ENCODE results near the gene OSGEPL1. TPM values are rescaled to one million over a fixed set of nuclear protein-coding genes. Genes with fewer than 3 reads are reported as not detected.

The OSGEPL1 gene
- total RNA-seq, 2 donors from 2014 or later = 2.6 to 3.9 TPM

DNA sequence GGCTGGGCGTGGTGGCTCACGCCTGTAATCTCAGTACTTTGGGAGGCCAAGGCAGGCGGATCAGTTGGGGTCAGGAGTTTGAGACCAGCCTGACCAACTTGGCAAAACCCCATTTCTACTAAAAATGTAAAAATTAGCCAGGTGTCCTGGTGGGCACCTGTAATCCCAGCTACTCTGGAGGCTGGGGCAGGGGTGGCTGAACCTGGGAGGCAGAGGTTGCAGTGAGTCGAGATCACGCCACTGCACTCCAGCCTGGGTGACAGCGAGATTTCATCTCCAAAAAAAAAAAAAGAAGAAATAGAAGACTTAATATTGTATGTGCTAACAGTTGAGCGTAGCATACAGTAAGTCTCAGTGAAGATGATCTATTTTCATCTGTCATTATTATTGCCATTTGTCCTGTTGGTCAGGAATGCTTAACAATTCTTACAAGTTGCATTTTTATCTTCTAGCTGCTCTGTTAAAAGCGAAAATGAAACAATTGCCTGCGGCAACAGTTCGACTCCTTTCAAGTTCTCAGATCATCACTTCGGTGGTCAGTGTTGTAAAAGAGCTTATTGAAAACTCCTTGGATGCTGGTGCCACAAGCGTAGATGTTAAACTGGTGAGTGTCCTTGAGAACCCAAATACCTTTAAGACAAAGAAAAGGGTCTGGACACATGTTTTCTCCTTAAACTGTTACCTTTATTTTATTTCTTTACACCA, 28.9 kb upstream of the OSGEPL1 start:
- Histone ChIP-seq H3K4me3 (no peak overlapping the region), H3K27ac (no peak overlapping the region), H3K9me3 (no peaks in the 10 kb centered on the region), H3K27me3 (no peaks in the 10 kb centered on the region), H3K4me1 (no peaks in the 10 kb centered on the region), H3K36me3 (replicated peaks in 1 of 2; ENCODE audit: insufficient read depth in 1 of 2, low read depth in 2 of 2) (peaks cover 0 to 8% of the 10 kb centered on the region in 2 donors)
- DNase-seq (no peak), ATAC-seq (no peak)
- WGBS, 2 donors = 90 to 93% methylated on average over 12 of the region's 12 CpGs
- intact Hi-C loops (cut with DNase I) = no loop called here
- TF ChIP-seq, protein P1, sequence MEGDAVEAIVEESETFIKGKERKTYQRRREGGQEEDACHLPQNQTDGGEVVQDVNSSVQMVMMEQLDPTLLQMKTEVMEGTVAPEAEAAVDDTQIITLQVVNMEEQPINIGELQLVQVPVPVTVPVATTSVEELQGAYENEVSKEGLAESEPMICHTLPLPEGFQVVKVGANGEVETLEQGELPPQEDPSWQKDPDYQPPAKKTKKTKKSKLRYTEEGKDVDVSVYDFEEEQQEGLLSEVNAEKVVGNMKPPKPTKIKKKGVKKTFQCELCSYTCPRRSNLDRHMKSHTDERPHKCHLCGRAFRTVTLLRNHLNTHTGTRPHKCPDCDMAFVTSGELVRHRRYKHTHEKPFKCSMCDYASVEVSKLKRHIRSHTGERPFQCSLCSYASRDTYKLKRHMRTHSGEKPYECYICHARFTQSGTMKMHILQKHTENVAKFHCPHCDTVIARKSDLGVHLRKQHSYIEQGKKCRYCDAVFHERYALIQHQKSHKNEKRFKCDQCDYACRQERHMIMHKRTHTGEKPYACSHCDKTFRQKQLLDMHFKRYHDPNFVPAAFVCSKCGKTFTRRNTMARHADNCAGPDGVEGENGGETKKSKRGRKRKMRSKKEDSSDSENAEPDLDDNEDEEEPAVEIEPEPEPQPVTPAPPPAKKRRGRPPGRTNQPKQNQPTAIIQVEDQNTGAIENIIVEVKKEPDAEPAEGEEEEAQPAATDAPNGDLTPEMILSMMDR (IDR thresholded peaks at IDR 0.05) = no peak
- TF ChIP-seq POLR2A (IDR thresholded peaks at IDR 0.05) = no peak

DNA sequence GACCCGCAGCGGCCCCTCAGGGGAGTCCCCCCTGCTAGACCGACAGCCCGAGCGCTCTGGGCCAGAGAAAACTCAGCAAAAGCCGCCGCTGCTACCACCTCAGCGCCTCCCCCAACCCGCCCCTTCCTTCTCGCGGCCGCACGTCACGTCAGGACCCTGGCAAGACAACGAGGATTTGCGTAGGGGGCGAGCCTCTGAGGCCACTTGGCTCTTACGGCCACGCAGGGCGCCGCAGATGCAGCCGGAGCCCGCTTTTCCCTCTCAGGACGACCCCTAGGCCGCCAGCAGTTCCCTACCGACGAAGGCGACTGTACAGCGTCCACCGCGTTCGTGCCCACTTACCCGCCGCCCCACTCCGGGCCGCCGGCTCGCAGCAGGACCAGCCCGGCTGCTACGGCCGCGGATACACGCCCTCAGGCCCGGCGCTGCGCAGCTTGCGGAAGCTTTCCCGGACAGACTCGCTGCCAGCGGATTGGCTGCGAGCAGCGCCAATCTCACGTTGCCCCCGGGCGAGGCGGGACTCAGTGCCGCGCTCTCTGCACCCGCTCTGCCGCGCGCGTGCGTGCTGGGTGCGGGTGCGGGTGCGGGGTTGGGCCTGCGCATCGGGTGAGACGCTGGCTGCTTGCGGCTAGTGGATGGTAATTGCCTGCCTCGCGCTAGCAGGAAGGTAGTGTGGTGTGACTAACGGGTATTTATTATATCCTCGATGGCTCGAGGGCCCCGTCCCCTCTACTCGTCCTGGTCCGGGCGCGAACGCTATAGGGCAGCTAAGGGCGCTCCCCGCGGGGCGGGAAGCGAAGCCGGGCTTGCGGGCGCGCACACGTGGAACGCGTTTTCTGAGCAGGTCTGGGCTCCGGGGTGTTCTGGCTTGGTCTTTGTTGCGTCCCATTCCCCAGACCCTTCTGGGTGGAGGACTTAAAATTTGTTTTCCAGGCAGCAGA, 21.6 kb upstream of the OSGEPL1 start, which contains the start of the genes ORMDL1 and PMS1:
Gene ORMDL1 (minus strand): TSS at position 413 of the 941 bp plus-strand sequence. CDS start 1,744 bp downstream, outside the sequence.
Gene PMS1 (plus strand): TSS at position 524 of the 941 bp plus-strand sequence. CDS start 7,360 bp downstream, outside the sequence.
- TF ChIP-seq, protein P1 (IDR thresholded peaks at IDR 0.05) = peak in 1 of 7 experiments; percentile 11
- TF ChIP-seq POLR2A (IDR thresholded peaks at IDR 0.05) = peak; percentile 93 to 98 (median 97)
- H3K27me3 ChIP-seq = no peaks in the 10 kb centered on the region
- peak; percentile 98 for ATAC-seq
- DNase-seq = peak; percentile 95 to 97 (median 96)
- 0% methylated on average over 12 to 96 of the region's 96 CpGs for WGBS, 2 donors
- no peaks in the 10 kb centered on the region for H3K9me3 ChIP-seq
- intact Hi-C loops (cut with DNase I) = no loop called here
- H3K4me1 ChIP-seq = peaks cover 37% of the 10 kb centered on the region
- peak within 1 kb of the TSS; percentile 77 to 88 for H3K4me3 ChIP-seq
- no peaks in the 10 kb centered on the region for H3K36me3 ChIP-seq (replicated peaks in 1 of 2; ENCODE audit: insufficient read depth in 1 of 2, low read depth in 2 of 2)
- peak within 1 kb of the TSS; percentile 92 to 98 (median 94) for H3K27ac ChIP-seq

DNA sequence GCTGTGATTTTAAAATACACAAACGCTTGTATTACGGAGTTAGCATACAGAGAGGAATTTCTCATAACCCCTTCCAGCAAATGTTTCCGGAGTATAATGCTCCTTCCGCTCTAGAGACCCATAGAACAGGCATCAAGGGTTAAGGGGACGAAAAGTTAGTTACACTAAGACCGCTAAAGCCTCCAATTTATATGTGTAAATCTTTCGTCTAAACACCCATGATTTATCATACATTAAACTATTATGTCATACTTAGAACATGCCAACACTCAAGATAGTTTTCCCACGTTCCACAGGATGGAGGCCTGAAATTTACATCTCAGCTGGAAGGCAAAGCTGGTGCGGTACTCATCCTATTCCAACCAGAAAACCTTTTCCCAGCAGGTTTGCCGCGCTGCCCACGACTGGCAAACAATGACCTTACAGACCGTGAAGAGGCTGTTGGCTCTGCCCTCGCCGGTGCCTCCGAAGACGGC, 20.9 kb upstream of the OSGEPL1 start:
- H3K4me3 ChIP-seq = peak overlapping the region; percentile 77 to 88
- intact Hi-C loops (cut with DNase I) = no loop called here
- no peak for DNase-seq
- H3K27ac ChIP-seq = peak overlapping the region; percentile 92 to 98 (median 94)
- no peak for ATAC-seq
- TF ChIP-seq POLR2A (IDR thresholded peaks at IDR 0.05) = no peak
- TF ChIP-seq, protein P1 (IDR thresholded peaks at IDR 0.05) = no peak
- no peaks in the 10 kb centered on the region for H3K27me3 ChIP-seq
- WGBS, 2 donors = 0% methylated on average over 14 to 17 of the region's 17 CpGs
- H3K36me3 ChIP-seq (replicated peaks in 1 of 2; ENCODE audit: insufficient read depth in 1 of 2, low read depth in 2 of 2) = no peaks in the 10 kb centered on the region
- no peaks in the 10 kb centered on the region for H3K9me3 ChIP-seq
- peaks cover 37% of the 10 kb centered on the region for H3K4me1 ChIP-seq

DNA sequence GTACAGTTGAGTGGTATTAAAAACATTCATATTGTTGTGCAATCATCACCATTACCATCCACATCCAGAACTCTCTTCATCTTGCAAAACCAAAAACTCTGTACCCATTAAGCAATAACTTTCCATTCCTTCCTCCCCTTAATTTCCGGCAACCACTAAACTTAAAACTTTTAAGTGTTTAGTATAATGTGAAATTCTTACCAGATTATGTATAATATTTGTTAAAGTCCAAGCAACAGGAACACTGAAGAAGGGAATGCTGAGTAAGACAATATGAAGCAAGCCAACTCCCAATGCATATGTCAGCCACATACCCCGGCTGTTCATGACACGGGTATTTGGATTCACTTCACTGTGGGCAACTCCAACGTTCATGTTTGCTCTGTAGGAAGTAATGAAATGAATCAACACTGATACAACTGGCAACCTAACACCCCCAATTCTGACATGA, 19.7 kb upstream of the OSGEPL1 start:
- H3K9me3 ChIP-seq = no peaks in the 10 kb centered on the region
- no peaks in the 10 kb centered on the region for H3K27me3 ChIP-seq
- no peak overlapping the region for H3K4me3 ChIP-seq
- peak in 1 of 4 donors; percentile 7 for DNase-seq
- intact Hi-C loops (cut with DNase I) = no loop called here
- no peak for ATAC-seq
- TF ChIP-seq POLR2A (IDR thresholded peaks at IDR 0.05) = no peak
- TF ChIP-seq, protein P1 (IDR thresholded peaks at IDR 0.05) = no peak
- 31 to 40% methylated on average over 4 of the region's 4 CpGs for WGBS, 2 donors
- peak overlapping the region in 1 of 4 donors; percentile 98 for H3K27ac ChIP-seq
- peaks cover 0 to 4% of the 10 kb centered on the region in 2 donors for H3K36me3 ChIP-seq (replicated peaks in 1 of 2; ENCODE audit: insufficient read depth in 1 of 2, low read depth in 2 of 2)
- peaks cover 37% of the 10 kb centered on the region for H3K4me1 ChIP-seq
